Lower leg skin (tissue), 3 donors: ENCODE measurements around the gene BICDL1.

Experiments
- CTCF ChIP-seq, 3 donors: fragments of 450-650 bp; IDR thresholded peaks; one replicate each; pipeline ENCODE4 v1.5.1; 2016; ENCODE audit warnings: antibody characterized with exemption in 3 of 3, mild to moderate bottlenecking in 3 of 3, moderate library complexity in 2 of 3
- POLR2A ChIP-seq, 2 donors: fragments of 450-650 bp; IDR thresholded peaks; one replicate each; pipeline ENCODE4 v1.6.1; 2016 to 2017; ENCODE audit warnings: antibody characterized with exemption in 2 of 2, mild to moderate bottlenecking in 1 of 2, moderate library complexity in 1 of 2

- TF ChIP-seq CTCF (IDR thresholded peaks at IDR 0.05) (no peak), POLR2A (IDR thresholded peaks at IDR 0.05) (no peak)
Observed at GRCh38 chr12:120012067-120012621, 23.1 kb downstream of the BICDL1 start.
